ENCODE measurements around the gene WNT7A. TPM values are rescaled to one million over a fixed set of nuclear protein-coding genes. Genes with fewer than 3 reads are reported as not detected.

The WNT7A gene
- total RNA-seq, 2 experiments from 2014 or later = 22.4 to 24.7 TPM

DNA sequence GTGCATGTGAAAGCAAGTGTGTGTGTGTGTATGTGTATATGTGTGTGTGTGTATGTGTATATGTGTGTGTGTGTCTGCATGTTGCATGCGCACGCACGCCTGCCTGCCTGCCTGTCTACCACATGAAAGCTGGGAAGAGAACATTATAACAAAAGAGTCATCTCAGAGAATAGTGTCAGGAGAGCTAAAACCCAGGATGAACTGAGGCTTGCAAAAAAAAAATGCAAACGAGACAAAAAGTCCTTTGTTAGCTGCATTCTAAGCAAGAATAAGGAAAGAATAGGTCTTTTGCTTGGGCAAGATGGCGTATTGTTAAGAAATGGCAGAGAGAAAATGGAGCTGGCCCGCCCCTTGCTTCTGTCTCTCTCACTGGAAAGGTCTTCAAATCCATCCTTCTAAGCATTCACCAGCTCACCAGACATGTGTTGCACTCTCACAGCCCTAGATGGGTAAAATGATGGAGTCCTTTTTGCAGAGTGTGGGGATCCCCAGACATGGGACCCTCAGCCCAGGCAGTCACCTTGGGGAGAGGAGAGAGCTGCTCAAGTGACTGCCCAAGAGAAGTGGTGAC is 16.4 kb downstream of the WNT7A start:
- TF ChIP-seq CTCF (IDR thresholded peaks at IDR 0.05) = no peak
- POLR2A ChIA-PET = interaction anchor here (0.8 kb wide), 2 partner anchors 14 to 28 kb away, joined by 3 to 4 read pairs; no protein-coding TSS in a partner anchor
- peaks cover 37% of the 10 kb centered on the region for H3K36me3 Mint-ChIP-seq (ENCODE audit: low read depth)

DNA sequence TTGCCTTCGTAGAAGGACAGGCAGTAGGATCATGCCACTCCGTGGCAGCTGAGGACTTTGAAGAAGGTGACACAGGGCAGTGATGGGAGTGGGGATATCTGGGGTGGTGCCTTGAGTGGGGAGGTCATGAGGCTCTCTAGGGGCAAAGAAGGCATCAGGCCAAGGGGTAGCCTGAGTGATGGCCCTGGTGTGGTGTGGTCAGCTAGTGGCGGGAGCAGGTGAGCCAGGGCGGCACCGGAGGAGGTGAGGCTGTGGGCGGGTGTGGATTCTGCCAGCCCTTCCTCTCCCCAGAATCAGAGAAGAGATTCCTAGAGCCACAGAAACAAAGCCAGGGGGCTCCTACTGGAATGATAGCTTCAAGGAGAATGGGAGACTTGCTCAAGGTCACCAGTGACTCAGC is 18.4 kb downstream of the WNT7A start:
- POLR2A ChIA-PET = interaction anchor here (0.9 kb wide), 1 partner anchor 19 kb away, joined by 4 read pairs; no protein-coding TSS in a partner anchor

More for the DNA sequence above, 16.4 kb downstream of the WNT7A start:
- no peak overlapping the region for H3K4me3 ChIP-seq (ENCODE audit: low read length)
- no peaks in the 10 kb centered on the region for H3K27me3 Mint-ChIP-seq
- ATAC-seq (ENCODE audit: poor library complexity) (no peak), DNase-seq (no peak)
- H3K36me3 ChIP-seq (ENCODE audit: insufficient read depth, low read length) = peaks cover 16% of the 10 kb centered on the region
- no peak overlapping the region for H3K27ac ChIP-seq (ENCODE audit: low read depth in 1 of 2, low read length in 2 of 2)
- intact Hi-C loops (cut with DNase I, micrococcal nuclease) = no loop called here
- H3K9me3 Mint-ChIP-seq = no peaks in the 10 kb centered on the region
- CTCF ChIA-PET = interaction anchor here (2.9 kb wide), 1 partner anchor 17 kb away, joined by 10 read pairs; the partner anchor contains the start of gene WNT7A
- H3K4me3 Mint-ChIP-seq = peak overlapping the region; percentile 31
- H3K4me1 Mint-ChIP-seq (ENCODE audit: low read depth) = peaks cover 59% of the 10 kb centered on the region
- peaks cover 0 to 2% of the 10 kb centered on the region in 2 experiments for H3K27me3 ChIP-seq (ENCODE audit: control insufficient read depth in 1 of 2, insufficient read depth in 2 of 2, low read length in 2 of 2)
- H3K9me3 ChIP-seq (ENCODE audit: control insufficient read depth in 1 of 2, insufficient read depth in 1 of 2, low read length in 2 of 2) = no peaks in the 10 kb centered on the region
- H3K27ac Mint-ChIP-seq = peak overlapping the region; percentile 94
- H3K4me1 ChIP-seq (ENCODE audit: insufficient read depth, low read length) = peaks cover 53% of the 10 kb centered on the region

DNA sequence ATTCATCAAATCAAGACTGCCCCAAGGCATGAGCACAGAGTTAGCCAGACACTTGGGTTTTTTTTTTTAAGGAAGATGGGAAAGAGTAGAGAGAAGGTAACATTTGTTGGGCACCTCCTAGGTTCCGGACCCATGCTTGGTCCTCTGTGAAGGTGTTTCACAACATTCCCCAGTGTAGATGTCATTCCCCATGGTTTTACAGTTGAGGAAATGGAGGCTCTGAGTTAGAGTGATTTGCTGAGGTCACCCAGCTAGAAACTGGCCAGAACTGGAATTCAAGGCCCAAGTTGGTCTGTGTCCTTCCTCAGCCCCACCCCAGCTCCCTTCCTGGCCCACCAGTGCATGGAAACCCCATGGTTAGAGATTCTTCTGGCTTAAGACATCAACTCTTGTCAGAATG is 19.9 kb downstream of the WNT7A start:
- Histone ChIP-seq H3K36me3 (ENCODE audit: insufficient read depth, low read length) (peaks cover 20% of the 10 kb centered on the region), H3K4me1 (ENCODE audit: insufficient read depth, low read length) (peaks cover 24% of the 10 kb centered on the region), H3K4me3 (ENCODE audit: low read length) (no peak overlapping the region), H3K9me3 (ENCODE audit: control insufficient read depth in 1 of 2, insufficient read depth in 1 of 2, low read length in 2 of 2) (no peaks in the 10 kb centered on the region), H3K27ac (ENCODE audit: low read depth in 1 of 2, low read length in 2 of 2) (no peak overlapping the region), H3K27me3 (ENCODE audit: control insufficient read depth in 1 of 2, insufficient read depth in 2 of 2, low read length in 2 of 2) (peaks cover 0 to 2% of the 10 kb centered on the region in 2 experiments)
- Mint-ChIP-seq H3K9me3 (no peaks in the 10 kb centered on the region), H3K4me1 (ENCODE audit: low read depth) (peaks cover 24% of the 10 kb centered on the region), H3K4me3 (no peak overlapping the region), H3K36me3 (ENCODE audit: low read depth) (peaks cover 36% of the 10 kb centered on the region), H3K27me3 (no peaks in the 10 kb centered on the region), H3K27ac (no peak overlapping the region)
- ChIA-PET CTCF (no interaction called here), POLR2A (interaction anchor here (0.6 kb wide), 1 partner anchor 11 kb away, joined by 3 read pairs; no protein-coding TSS in a partner anchor)
- intact Hi-C loops (cut with DNase I, micrococcal nuclease) = no loop called here
- no peak for TF ChIP-seq CTCF (IDR thresholded peaks at IDR 0.05)
- ATAC-seq (ENCODE audit: poor library complexity) (no peak), DNase-seq (no peak)

More for the DNA sequence above, 18.4 kb downstream of the WNT7A start:
- DNase-seq = no peak
- no peak for ATAC-seq (ENCODE audit: poor library complexity)
- H3K4me1 ChIP-seq (ENCODE audit: insufficient read depth, low read length) = peaks cover 38% of the 10 kb centered on the region
- H3K4me1 Mint-ChIP-seq (ENCODE audit: low read depth) = peaks cover 39% of the 10 kb centered on the region
- no peak overlapping the region for H3K27ac ChIP-seq (ENCODE audit: low read depth in 1 of 2, low read length in 2 of 2)
- intact Hi-C loops (cut with DNase I, micrococcal nuclease) = no loop called here
- peaks cover 16% of the 10 kb centered on the region for H3K36me3 ChIP-seq (ENCODE audit: insufficient read depth, low read length)
- peaks cover 38% of the 10 kb centered on the region for H3K36me3 Mint-ChIP-seq (ENCODE audit: low read depth)
- no peak overlapping the region for H3K27ac Mint-ChIP-seq
- H3K9me3 Mint-ChIP-seq = no peaks in the 10 kb centered on the region
- CTCF ChIA-PET = interaction anchor here (2.9 kb wide), 1 partner anchor 19 kb away, joined by 10 read pairs; the partner anchor contains the start of gene WNT7A
- H3K4me3 Mint-ChIP-seq = no peak overlapping the region
- peaks cover 0 to 2% of the 10 kb centered on the region in 2 experiments for H3K27me3 ChIP-seq (ENCODE audit: control insufficient read depth in 1 of 2, insufficient read depth in 2 of 2, low read length in 2 of 2)
- H3K9me3 ChIP-seq (ENCODE audit: control insufficient read depth in 1 of 2, insufficient read depth in 1 of 2, low read length in 2 of 2) = no peaks in the 10 kb centered on the region
- no peak overlapping the region for H3K4me3 ChIP-seq (ENCODE audit: low read length)
- H3K27me3 Mint-ChIP-seq = no peaks in the 10 kb centered on the region
- no peak for TF ChIP-seq CTCF (IDR thresholded peaks at IDR 0.05)

Data from CD4-positive, alpha-beta T cell (primary cell).